ENCODE data around the gene FYN. TPM values are rescaled to one million over a fixed set of nuclear protein-coding genes. Genes with fewer than 3 reads are reported as not detected.

Gene FYN
- total RNA-seq, 1 experiment from 2014 or later, result 34.3 TPM

DNA sequence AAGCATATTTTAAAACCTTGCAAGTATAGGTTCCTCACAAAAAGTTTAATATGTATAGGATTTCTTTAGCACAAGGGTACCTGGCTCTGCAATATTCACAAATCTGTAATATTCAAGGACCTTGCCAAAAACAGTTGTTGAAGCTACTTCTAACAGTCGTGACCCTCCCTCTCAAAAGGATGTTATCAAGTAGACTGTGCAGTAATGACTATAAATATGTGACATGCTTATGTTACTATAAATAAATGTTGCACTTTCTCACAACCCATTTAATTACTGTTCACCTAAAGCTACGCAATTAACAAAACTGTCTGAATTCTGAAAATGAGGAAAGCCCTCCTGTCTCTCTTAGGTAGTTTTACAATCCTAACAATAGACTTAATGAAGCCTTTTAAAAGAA is 41.8 kb downstream of the FYN start:
- Histone ChIP-seq H3K9me3 (ENCODE audit: low read depth, low read length, poor library complexity, severe bottlenecking) (no peaks in the 10 kb centered on the region), H3K4me3 (ENCODE audit: low read depth, low read length, poor library complexity, severe bottlenecking) (no peak overlapping the region), H3K27me3 (replicated peaks; ENCODE audit: insufficient read depth, low read depth, low read length, poor library complexity) (no peaks in the 10 kb centered on the region), H3K27ac (ENCODE audit: low read depth, low read length, poor library complexity, severe bottlenecking) (no peak overlapping the region), H3K36me3 (ENCODE audit: insufficient read depth, low read length, poor library complexity, severe bottlenecking) (no peaks in the 10 kb centered on the region), H3K4me1 (ENCODE audit: insufficient read depth, low read length, poor library complexity, severe bottlenecking) (no peaks in the 10 kb centered on the region)
- intact Hi-C loops (cut with micrococcal nuclease; ENCODE audit: unreplicated experiment), result no loop called here
- no peak for TF ChIP-seq EZH2 (IDR thresholded peaks at IDR 0.05; ENCODE audit: borderline replicate concordance, low read depth, low read length, poor library complexity, severe bottlenecking)
- no peak for TF ChIP-seq CTCF (conservative IDR thresholded peaks at IDR 0.05; ENCODE audit: low read depth, low read length)
- DNase-seq (ENCODE audit: low spot score), result no peak
- CTCF ChIA-PET, result no interaction called here
- no TSS peak for BruUV-seq (replicated peaks)
- POLR2A ChIA-PET (ENCODE audit: low non-redundant PET), result no interaction called here

- no peak for TF ChIP-seq EZH2 (IDR thresholded peaks at IDR 0.05; ENCODE audit: borderline replicate concordance, low read depth, low read length, poor library complexity, severe bottlenecking)
- TF ChIP-seq CTCF (conservative IDR thresholded peaks at IDR 0.05; ENCODE audit: low read depth, low read length), result no peak
- BruUV-seq (replicated peaks), result no TSS peak
- intact Hi-C loops (cut with micrococcal nuclease; ENCODE audit: unreplicated experiment), result no loop called here
These were observed 43.3 kb downstream of the FYN start for GRCh38 chr6:111829998-111830397.

GRCh38 chr6:111829581-111829980 is 43.7 kb downstream of the FYN start:
- ChIA-PET POLR2A (ENCODE audit: low non-redundant PET) (no interaction called here), CTCF (no interaction called here)
- H3K27ac ChIP-seq (ENCODE audit: low read depth, low read length, poor library complexity, severe bottlenecking), result no peak overlapping the region
- TF ChIP-seq EZH2 (IDR thresholded peaks at IDR 0.05; ENCODE audit: borderline replicate concordance, low read depth, low read length, poor library complexity, severe bottlenecking) (no peak), CTCF (conservative IDR thresholded peaks at IDR 0.05; ENCODE audit: low read depth, low read length) (no peak)
- H3K9me3 ChIP-seq (ENCODE audit: low read depth, low read length, poor library complexity, severe bottlenecking), result no peaks in the 10 kb centered on the region
- BruUV-seq (replicated peaks), result no TSS peak
- no peaks in the 10 kb centered on the region for H3K4me1 ChIP-seq (ENCODE audit: insufficient read depth, low read length, poor library complexity, severe bottlenecking)
- H3K4me3 ChIP-seq (ENCODE audit: low read depth, low read length, poor library complexity, severe bottlenecking), result no peak overlapping the region
- H3K27me3 ChIP-seq (replicated peaks; ENCODE audit: insufficient read depth, low read depth, low read length, poor library complexity), result no peaks in the 10 kb centered on the region
- DNase-seq (ENCODE audit: low spot score), result no peak
- intact Hi-C loops (cut with micrococcal nuclease; ENCODE audit: unreplicated experiment), result no loop called here
- H3K36me3 ChIP-seq (ENCODE audit: insufficient read depth, low read length, poor library complexity, severe bottlenecking), result no peaks in the 10 kb centered on the region

More at GRCh38 chr6:111829998-111830397, 43.3 kb downstream of the FYN start:
- H3K36me3 ChIP-seq (ENCODE audit: insufficient read depth, low read length, poor library complexity, severe bottlenecking), result no peaks in the 10 kb centered on the region
- POLR2A ChIA-PET (ENCODE audit: low non-redundant PET), result interaction anchor here (0.6 kb wide), 1 partner anchor 9 kb away, joined by 3 read pairs; no protein-coding TSS in a partner anchor
- no peaks in the 10 kb centered on the region for H3K4me1 ChIP-seq (ENCODE audit: insufficient read depth, low read length, poor library complexity, severe bottlenecking)
- no peak for DNase-seq (ENCODE audit: low spot score)
- no peaks in the 10 kb centered on the region for H3K9me3 ChIP-seq (ENCODE audit: low read depth, low read length, poor library complexity, severe bottlenecking)
- no peak overlapping the region for H3K4me3 ChIP-seq (ENCODE audit: low read depth, low read length, poor library complexity, severe bottlenecking)
- CTCF ChIA-PET, result no interaction called here
- no peaks in the 10 kb centered on the region for H3K27me3 ChIP-seq (replicated peaks; ENCODE audit: insufficient read depth, low read depth, low read length, poor library complexity)
- no peak overlapping the region for H3K27ac ChIP-seq (ENCODE audit: low read depth, low read length, poor library complexity, severe bottlenecking)
